GM21528 (cell line): ENCODE data around the gene CLIP2.
"Not testable (repeated sequence)": the region's sequence is repeated elsewhere in the genome, so short reads cannot be mapped to it uniquely, and the experiment has no call there.

Experiments used
- ATAC-seq: cut with Tn5 transposase; IDR thresholded peaks from one replicate; pipeline ENCODE4 v1.9.1; 2021; ENCODE audit warnings: mild to moderate bottlenecking, moderate library complexity; ENCODE audit not compliant: unreplicated experiment, low FRiP score

The CLIP2 gene

GRCh38 chr7:74364061-74364460, 74.9 kb downstream of the CLIP2 start:
- ATAC-seq, result no peak

- no peak for ATAC-seq
These were observed 76.3 kb downstream of the CLIP2 start for GRCh38 chr7:74365322-74366022.

- no peak for ATAC-seq
These were observed 82.5 kb downstream of the CLIP2 start for GRCh38 chr7:74371381-74372341.

GRCh38 chr7:74372511-74373111, 83.4 kb downstream of the CLIP2 start:
- no peak for ATAC-seq

- ATAC-seq, result no peak
These were observed 84.3 kb downstream of the CLIP2 start for GRCh38 chr7:74373536-74373935.

- ATAC-seq, result no peak
These were observed 86.6 kb downstream of the CLIP2 start for GRCh38 chr7:74375726-74376220.

- no peak for ATAC-seq
These were observed 87.2 kb downstream of the CLIP2 start for GRCh38 chr7:74376256-74377036.

- ATAC-seq, result no peak
These were observed 90.7 kb downstream of the CLIP2 start for GRCh38 chr7:74379938-74380337.

- no peak for ATAC-seq
These were observed 91.5 kb downstream of the CLIP2 start for GRCh38 chr7:74380720-74381119.

GRCh38 chr7:74384086-74384485, 94.9 kb downstream of the CLIP2 start:
- not testable (repeated sequence) for ATAC-seq

- not testable (repeated sequence) for ATAC-seq
These were observed 95.6 kb downstream of the CLIP2 start for GRCh38 chr7:74384854-74385253.

GRCh38 chr7:74387606-74388005, 98.4 kb downstream of the CLIP2 start:
- ATAC-seq, result no peak

GRCh38 chr7:74388880-74389415, 99.7 kb downstream of the CLIP2 start:
- no peak for ATAC-seq

GRCh38 chr7:74393722-74394121, 104.5 kb downstream of the CLIP2 start:
- not testable (repeated sequence) for ATAC-seq

- not testable (repeated sequence) for ATAC-seq
These were observed 105.4 kb downstream of the CLIP2 start for GRCh38 chr7:74394601-74395000.

- ATAC-seq, result no peak
These were observed 106.6 kb downstream of the CLIP2 start for GRCh38 chr7:74395745-74396311.

GRCh38 chr7:74396993-74397392, 107.8 kb downstream of the CLIP2 start:
- ATAC-seq, result no peak

- no peak for ATAC-seq
These were observed 109.2 kb downstream of the CLIP2 start for GRCh38 chr7:74398426-74398825.

GRCh38 chr7:74399006-74399405, 109.8 kb downstream of the CLIP2 start:
- no peak for ATAC-seq
